ENCODE measurements around the gene TRIM56.

- TF ChIP-seq ZNF274 (IDR thresholded peaks at IDR 0.05; ENCODE audit: low read depth, low read length) (no peak), YY1 (IDR thresholded peaks at IDR 0.05; ENCODE audit: insufficient read depth, insufficient read length) (no peak), SUZ12 (IDR thresholded peaks at IDR 0.05; ENCODE audit: extremely low read depth, insufficient read depth, insufficient read length) (no peak)
These were observed 37.8 kb downstream of the TRIM56 start for GRCh38 chr7:101122933-101123702.

All from NT2/D1 (cell line).